GM12878 (cell line): ENCODE data around the gene HSP90AA1.
"Not testable (repeated sequence)": the region's sequence is repeated elsewhere in the genome, so short reads cannot be mapped to it uniquely, and the experiment has no call there.

Source experiments
- ATF2 ChIP-seq: IDR thresholded peaks from 2 replicates; pipeline ENCODE4 v1.6.1; 2012; ENCODE audit warnings: low read length, inconsistent platforms
- BACH1 ChIP-seq: fragments of 450-650 bp; IDR thresholded peaks from 2 replicates; pipeline ENCODE4 v1.6.1; 2017; ENCODE audit warnings: mild to moderate bottlenecking, borderline replicate concordance
- CREB1 ChIP-seq: IDR thresholded peaks from 2 replicates; pipeline ENCODE4 v1.6.1; 2012; ENCODE audit warnings: low read depth, mild to moderate bottlenecking, inconsistent platforms
- CTCF ChIP-seq, 3 experiments: IDR thresholded peaks in 2 of 3; conservative IDR thresholded peaks in 1 of 3; 2 replicates each; pipeline ENCODE4 v1.5.1; 2011; ENCODE audit warnings: low read depth in 3 of 3, low read length in 3 of 3, mild to moderate bottlenecking in 3 of 3, control low read depth in 2 of 3, moderate library complexity in 2 of 3, inconsistent platforms in 1 of 3, mixed read lengths in 1 of 3; ENCODE audit not compliant: control insufficient read depth in 2 of 3, insufficient read depth in 1 of 3; ENCODE audit errors: extremely low read depth in 1 of 3
- EZH2 ChIP-seq: IDR thresholded peaks from 2 replicates; pipeline ENCODE4 v1.6.1; 2012; ENCODE audit warnings: low read depth, mild to moderate bottlenecking, control low read depth, inconsistent platforms, low read length, borderline replicate concordance; ENCODE audit not compliant: control insufficient read depth
- NFYA ChIP-seq: IDR thresholded peaks from 2 replicates; pipeline ENCODE4 v1.6.1; 2011; ENCODE audit warnings: low read depth, mild to moderate bottlenecking, low read length, improper control_type of control experiment, borderline replicate concordance
- NR2C2 ChIP-seq: IDR thresholded peaks from 2 replicates; pipeline ENCODE4 v1.6.1; 2011; ENCODE audit warnings: borderline replicate concordance, low read depth; ENCODE audit not compliant: control insufficient read depth, insufficient read length
- PBX3 ChIP-seq: IDR thresholded peaks from 2 replicates; pipeline ENCODE4 v1.6.1; 2011; ENCODE audit warnings: mild to moderate bottlenecking, low read depth, low read length, moderate library complexity; ENCODE audit not compliant: insufficient replicate concordance
- POLR2A ChIP-seq: IDR thresholded peaks from 2 replicates; pipeline ENCODE4 v1.6.1; 2011; ENCODE audit warnings: low read depth, mild to moderate bottlenecking, low read length
- RAD21 ChIP-seq: IDR thresholded peaks from 2 replicates; pipeline ENCODE4 v1.6.1; 2011; ENCODE audit warnings: mild to moderate bottlenecking, low read depth, low read length, moderate library complexity; ENCODE audit not compliant: insufficient read depth
- TCF12 ChIP-seq: IDR thresholded peaks from 2 replicates; pipeline ENCODE4 v1.6.1; 2011; ENCODE audit warnings: low read depth, mild to moderate bottlenecking, low read length
- TCF3 ChIP-seq: IDR thresholded peaks from 2 replicates; pipeline ENCODE4 v1.6.1; 2012; ENCODE audit warnings: low read depth, mild to moderate bottlenecking, low read length, borderline replicate concordance; ENCODE audit not compliant: insufficient read depth
- YBX1 ChIP-seq: fragments of 450-650 bp; IDR thresholded peaks from 2 replicates; pipeline ENCODE4 v1.6.1; 2016; ENCODE audit warnings: antibody characterized with exemption

- TF ChIP-seq EZH2; CTCF (IDR thresholded peaks at IDR 0.05 in 2 of 3, conservative IDR thresholded peaks at IDR 0.05 in 1 of 3; ENCODE audit: control insufficient read depth in 2 of 3, extremely low read depth in 1 of 3, insufficient read depth in 1 of 3, low read depth in 3 of 3, low read length in 3 of 3); BACH1; TCF12; TCF3; POLR2A; ATF2; RAD21; YBX1; NFYA; CREB1; PBX3; NR2C2: not testable (repeated sequence)
Measured at GRCh38 chr14:102134719-102135118, 47.9 kb upstream of the HSP90AA1 start.
